Natural killer cell (primary cell): Measurements from ENCODE around the gene MICAL2. TPM values are rescaled to one million over a fixed set of nuclear protein-coding genes. Genes with fewer than 3 reads are reported as not detected.

ENCODE experiments used
- ATAC-seq, 3 donors: fragments of 150-1000 bp in 2 of 3; fragments of 200-7000 bp in 1 of 3; cut with Tn5 transposase; 1 replicate in 1 of 3; 2 replicates in 2 of 3; pipeline ENCODE4 v1.10.0; 2021; ENCODE audit warnings: mild to moderate bottlenecking in 2 of 3, moderate library complexity in 2 of 3
- DNase-seq, 2 donors: peaks; one replicate each; pipeline versions ENCODE4 v3.0.0 to v3.0.0-alpha.2; 2013 to 2021; ENCODE audit warnings: mixed read lengths in 1 of 2
- H3K27ac ChIP-seq: one replicate; pipeline ENCODE4 v1.5.1; 2013; ENCODE audit warnings: mild to moderate bottlenecking, low read length
- H3K27me3 ChIP-seq: one replicate; pipeline ENCODE4 v1.6.1; 2013; ENCODE audit warnings: low read length; ENCODE audit not compliant: control insufficient read depth, insufficient read depth
- H3K36me3 ChIP-seq: one replicate; pipeline ENCODE4 v1.6.1; 2013; ENCODE audit warnings: low read length; ENCODE audit not compliant: control insufficient read depth, insufficient read depth
- H3K4me1 ChIP-seq: one replicate; pipeline ENCODE4 v1.6.1; 2013; ENCODE audit warnings: low read length; ENCODE audit not compliant: control insufficient read depth, insufficient read depth
- H3K4me3 ChIP-seq: one replicate; pipeline ENCODE4 v1.5.1; 2013; ENCODE audit warnings: low read length
- H3K9me3 ChIP-seq: one replicate; pipeline ENCODE4 v1.6.1; 2013; ENCODE audit warnings: low read length; ENCODE audit not compliant: control insufficient read depth, insufficient read depth
- H3K27ac Mint-ChIP-seq, 2 donors: one replicate each; pipeline ENCODE4 v1.8.0; 2022; ENCODE audit warnings: mild to moderate bottlenecking in 2 of 2, mixed read lengths in 2 of 2, moderate library complexity in 1 of 2
- H3K27me3 Mint-ChIP-seq, 2 donors: one replicate each; pipeline ENCODE4 v1.8.0; 2022; ENCODE audit warnings: low read depth in 2 of 2, mixed read lengths in 2 of 2
- H3K36me3 Mint-ChIP-seq: one replicate; pipeline ENCODE4 v1.8.0; 2022; ENCODE audit warnings: mixed read lengths
- H3K4me1 Mint-ChIP-seq, 2 donors: one replicate each; pipeline ENCODE4 v1.8.0; 2022; ENCODE audit warnings: mixed read lengths in 2 of 2
- H3K4me3 Mint-ChIP-seq: one replicate; pipeline ENCODE4 v1.8.0; 2022; ENCODE audit warnings: mild to moderate bottlenecking, moderate library complexity, mixed read lengths
- H3K9me3 Mint-ChIP-seq, 2 donors: one replicate each; pipeline ENCODE4 v1.8.0; 2022; ENCODE audit warnings: mixed read lengths in 2 of 2
- WGBS: methylation state at CpG from one replicate; pipeline ENCODE4 v1.1.7; 2013; ENCODE audit warnings: missing lambda C conversion rate; ENCODE audit not compliant: insufficient coverage; 5-methylcytosine and 5-hydroxymethylcytosine counted together
- intact Hi-C: fragments of 100-400 bp; cut with micrococcal nuclease; formaldehyde crosslinking; loops from one replicate; pipeline ENCODE4 v1.14.2; 2022
- total RNA-seq, 4 donors: library from RNA; stranded (reverse); fragments of 120-200 nt in 1 of 4; gene quantifications; one replicate each; pipeline versions ENCODE4 v1.2.3 to v1.2.4, GENCODE V29; 2013 to 2022
- TF ChIP-seq, protein P1 (sequence below): fragments of 200-600 bp; IDR thresholded peaks from one replicate; pipeline ENCODE4 v1.8.0; 2022; ENCODE audit warnings: antibody characterized with exemption

The MICAL2 gene
- total RNA-seq, 3 donors from 2014 or later (not counting 1 experiment from before 2014, with no cell fraction given) = 54.6 to 68.6 (median 57.4) TPM

DNA sequence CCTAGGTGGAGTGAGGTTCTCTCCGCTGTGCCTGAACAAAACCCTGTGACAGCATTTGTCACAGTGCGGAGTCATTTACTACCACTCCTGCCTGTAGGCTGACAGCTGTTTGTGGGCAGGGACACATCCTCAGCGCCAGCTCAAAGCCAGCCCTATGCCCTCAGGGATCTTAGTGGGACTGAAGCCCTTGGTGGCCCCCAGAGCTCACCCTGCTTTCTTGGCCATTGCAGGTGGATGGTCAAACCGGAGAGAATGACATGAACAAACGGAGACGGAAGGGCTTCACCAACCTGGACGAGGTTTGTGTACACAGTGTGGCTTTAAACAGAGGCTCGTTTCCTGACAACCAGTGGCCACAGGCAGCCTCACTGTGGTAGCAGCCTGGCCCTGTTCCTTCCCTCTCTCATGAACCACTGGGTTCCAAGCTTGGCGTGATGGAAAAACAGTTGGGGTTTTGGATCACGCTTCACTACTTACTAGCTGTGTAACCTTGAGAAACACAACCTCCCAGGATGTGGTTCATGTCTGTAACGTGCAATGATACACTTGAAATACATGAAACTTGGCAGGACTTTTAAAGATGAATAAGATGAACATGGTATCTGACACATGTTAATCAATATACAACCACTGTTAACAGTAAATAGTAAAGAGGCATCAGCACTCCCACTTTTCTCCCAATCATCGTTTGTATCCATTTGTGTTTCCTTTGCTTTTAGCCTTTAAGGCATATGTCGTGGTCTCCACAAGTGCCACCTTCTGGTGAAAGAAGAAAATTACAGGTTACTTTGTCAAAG, 125.8 kb downstream of the MICAL2 start:
- H3K4me3 Mint-ChIP-seq = peak overlapping the region; percentile 81
- no peak overlapping the region for H3K4me3 ChIP-seq
- peak overlapping the region; percentile 93 to 94 for H3K27ac Mint-ChIP-seq
- H3K9me3 Mint-ChIP-seq = no peaks in the 10 kb centered on the region
- H3K4me1 ChIP-seq = peaks cover 24% of the 10 kb centered on the region
- intact Hi-C loops = loop anchor here (1.0 to 5.0 kb wide), 7 partner anchors 12 to 189 kb away; partner anchors contain the start of gene MICAL2
- peak overlapping the region; percentile 77 for H3K27ac ChIP-seq
- H3K4me1 Mint-ChIP-seq = peaks cover 27 to 28% of the 10 kb centered on the region in 2 donors
- 7% methylated on average over 13 of the region's 13 CpGs for WGBS
- H3K27me3 ChIP-seq = no peaks in the 10 kb centered on the region
- ATAC-seq (peak; percentile 76 to 85 (median 80)), DNase-seq (peak; percentile 57 to 78)
- peaks cover 14% of the 10 kb centered on the region for H3K36me3 Mint-ChIP-seq
- no peaks in the 10 kb centered on the region for H3K9me3 ChIP-seq
- TF ChIP-seq, protein P1, sequence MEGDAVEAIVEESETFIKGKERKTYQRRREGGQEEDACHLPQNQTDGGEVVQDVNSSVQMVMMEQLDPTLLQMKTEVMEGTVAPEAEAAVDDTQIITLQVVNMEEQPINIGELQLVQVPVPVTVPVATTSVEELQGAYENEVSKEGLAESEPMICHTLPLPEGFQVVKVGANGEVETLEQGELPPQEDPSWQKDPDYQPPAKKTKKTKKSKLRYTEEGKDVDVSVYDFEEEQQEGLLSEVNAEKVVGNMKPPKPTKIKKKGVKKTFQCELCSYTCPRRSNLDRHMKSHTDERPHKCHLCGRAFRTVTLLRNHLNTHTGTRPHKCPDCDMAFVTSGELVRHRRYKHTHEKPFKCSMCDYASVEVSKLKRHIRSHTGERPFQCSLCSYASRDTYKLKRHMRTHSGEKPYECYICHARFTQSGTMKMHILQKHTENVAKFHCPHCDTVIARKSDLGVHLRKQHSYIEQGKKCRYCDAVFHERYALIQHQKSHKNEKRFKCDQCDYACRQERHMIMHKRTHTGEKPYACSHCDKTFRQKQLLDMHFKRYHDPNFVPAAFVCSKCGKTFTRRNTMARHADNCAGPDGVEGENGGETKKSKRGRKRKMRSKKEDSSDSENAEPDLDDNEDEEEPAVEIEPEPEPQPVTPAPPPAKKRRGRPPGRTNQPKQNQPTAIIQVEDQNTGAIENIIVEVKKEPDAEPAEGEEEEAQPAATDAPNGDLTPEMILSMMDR = peak; percentile 86
- no peaks in the 10 kb centered on the region for H3K27me3 Mint-ChIP-seq
- H3K36me3 ChIP-seq = peaks cover 36% of the 10 kb centered on the region

GRCh38 chr11:12236744-12237101, 126.3 kb downstream of the MICAL2 start:
- no peaks in the 10 kb centered on the region for H3K27me3 Mint-ChIP-seq
- Histone ChIP-seq H3K4me3 (no peak overlapping the region), H3K9me3 (no peaks in the 10 kb centered on the region), H3K27ac (peak overlapping the region; percentile 77), H3K36me3 (peaks cover 39% of the 10 kb centered on the region), H3K4me1 (peaks cover 24% of the 10 kb centered on the region), H3K27me3 (no peaks in the 10 kb centered on the region)
- H3K36me3 Mint-ChIP-seq = peaks cover 14% of the 10 kb centered on the region
- intact Hi-C loops = loop anchor here (1.0 to 5.0 kb wide), 7 partner anchors 12 to 189 kb away; partner anchors contain the start of gene MICAL2
- H3K27ac Mint-ChIP-seq = peak overlapping the region; percentile 93 to 94
- peak overlapping the region; percentile 81 for H3K4me3 Mint-ChIP-seq
- no peak for DNase-seq
- TF ChIP-seq, protein P1 = no peak
- ATAC-seq = no peak
- H3K4me1 Mint-ChIP-seq = peaks cover 27 to 28% of the 10 kb centered on the region in 2 donors
- H3K9me3 Mint-ChIP-seq = no peaks in the 10 kb centered on the region
- 67% methylated on average over 5 of the region's 5 CpGs for WGBS

DNA sequence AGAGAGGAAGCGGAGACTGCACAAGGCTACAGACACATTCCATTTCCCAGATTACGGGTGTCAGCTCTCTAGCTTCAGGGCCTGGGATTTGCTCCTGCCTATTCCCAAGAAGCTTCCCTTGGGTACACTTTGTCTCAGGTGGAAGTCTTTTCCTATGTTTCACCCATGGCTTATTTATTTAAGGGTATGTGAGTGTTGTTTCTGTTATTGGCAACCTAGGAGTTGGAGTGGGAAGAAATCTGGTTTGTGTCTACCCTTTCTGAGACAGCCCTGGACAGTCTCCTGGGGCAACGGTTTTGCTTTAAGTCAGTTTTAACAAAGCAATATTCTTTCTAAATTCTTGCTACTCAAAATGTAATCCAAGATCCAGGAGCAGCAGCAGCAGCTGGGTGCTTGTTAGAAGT, 127.0 kb downstream of the MICAL2 start:
- no peak for ATAC-seq
- Mint-ChIP-seq H3K4me1 (peaks cover 28 to 33% of the 10 kb centered on the region in 2 donors), H3K27me3 (no peaks in the 10 kb centered on the region), H3K36me3 (peaks cover 15% of the 10 kb centered on the region), H3K9me3 (no peaks in the 10 kb centered on the region), H3K27ac (peak overlapping the region; percentile 93 to 94), H3K4me3 (no peak overlapping the region)
- Histone ChIP-seq H3K4me1 (peaks cover 28% of the 10 kb centered on the region), H3K27me3 (no peaks in the 10 kb centered on the region), H3K4me3 (no peak overlapping the region), H3K36me3 (peaks cover 34% of the 10 kb centered on the region), H3K27ac (no peak overlapping the region), H3K9me3 (no peaks in the 10 kb centered on the region)
- TF ChIP-seq, protein P1 = no peak
- no peak for DNase-seq
- 100% methylated on average over 2 of the region's 3 CpGs for WGBS
- intact Hi-C loops = loop anchor here (2.0 to 5.0 kb wide), 2 partner anchors 41 to 70 kb away; no protein-coding TSS in a partner anchor
